Hepatocyte (in vitro differentiated cells): ENCODE data around the gene NHSL1. TPM values are rescaled to one million over a fixed set of nuclear protein-coding genes. Genes with fewer than 3 reads are reported as not detected.

ENCODE experiments used
- DNase-seq: peaks from one replicate; pipeline ENCODE4 v3.0.0-alpha.2; 2016; ENCODE audit warnings: low spot score
- H2AFZ ChIP-seq: fragments of 200-600 bp; sonication (generic); 2 replicates; pipeline ENCODE4 v1.6.0; 2016; ENCODE audit warnings: antibody characterized with exemption, mild to moderate bottlenecking
- H3K27ac ChIP-seq: fragments of 200-600 bp; sonication (generic); 2 replicates; pipeline ENCODE4 v1.5.1; 2016; ENCODE audit warnings: mild to moderate bottlenecking
- H3K27me3 ChIP-seq: fragments of 200-600 bp; sonication (generic); 2 replicates; pipeline ENCODE4 v1.6.1; 2016
- H3K36me3 ChIP-seq: fragments of 200-600 bp; sonication (generic); replicated peaks from 2 replicates; pipeline ENCODE4 v1.5.1; 2016; ENCODE audit warnings: low read depth; ENCODE audit not compliant: insufficient read depth
- H3K4me1 ChIP-seq: fragments of 200-600 bp; sonication (generic); 2 replicates; pipeline ENCODE4 v1.5.1; 2016; ENCODE audit warnings: mild to moderate bottlenecking, moderate library complexity; ENCODE audit not compliant: insufficient read depth
- H3K4me2 ChIP-seq: fragments of 200-600 bp; sonication (generic); 2 replicates; pipeline ENCODE4 v1.6.0; 2016
- H3K4me3 ChIP-seq: fragments of 200-600 bp; sonication (generic); 2 replicates; pipeline ENCODE4 v1.5.1; 2016; ENCODE audit warnings: mild to moderate bottlenecking
- H3K79me2 ChIP-seq: fragments of 200-600 bp; sonication (generic); 2 replicates; pipeline ENCODE4 v1.6.0; 2017; ENCODE audit warnings: mild to moderate bottlenecking
- H3K9me2 ChIP-seq: fragments of 200-600 bp; sonication (generic); replicated peaks from 2 replicates; pipeline ENCODE4 v1.6.0; 2017; ENCODE audit warnings: mild to moderate bottlenecking; ENCODE audit not compliant: insufficient read depth
- H3K9me3 ChIP-seq: fragments of 200-600 bp; sonication (generic); 2 replicates; pipeline ENCODE4 v1.5.1; 2016; ENCODE audit warnings: low read depth, mild to moderate bottlenecking
- H4K20me1 ChIP-seq: fragments of 200-600 bp; sonication (generic); 2 replicates; pipeline ENCODE4 v1.6.0; 2016; ENCODE audit warnings: mild to moderate bottlenecking; ENCODE audit not compliant: insufficient read depth, poor library complexity, severe bottlenecking
- CTCF ChIP-seq: fragments of 200-600 bp; sonication (generic); IDR thresholded peaks from 2 replicates; pipeline ENCODE4 v1.5.1; 2016; ENCODE audit warnings: antibody characterized with exemption, mild to moderate bottlenecking; ENCODE audit not compliant: poor library complexity
- EZH2 ChIP-seq: fragments of 200-600 bp; sonication (generic); IDR thresholded peaks from 2 replicates; pipeline ENCODE4 v1.6.1; 2016; ENCODE audit warnings: antibody characterized with exemption, mild to moderate bottlenecking, borderline replicate concordance
- EZH2phosphoT487 ChIP-seq: fragments of 200-600 bp; sonication (generic); IDR thresholded peaks from one replicate; pipeline ENCODE4 v1.6.1; 2018; ENCODE audit warnings: antibody characterized with exemption, mild to moderate bottlenecking, low read depth, moderate library complexity; ENCODE audit not compliant: unreplicated experiment, severe bottlenecking
- WGBS: methylation state at CpG from one replicate; pipeline ENCODE4 v1.1.6; 2016; ENCODE audit warnings: low lambda C conversion rate; ENCODE audit errors: missing lambda C conversion rate; 5-methylcytosine and 5-hydroxymethylcytosine counted together
- polyA plus RNA-seq: library from polyadenylated mRNA; unstranded; fragments of >200 nt; fragmentation: Nextera tagmentation; extraction: Ambion mirVana; gene quantifications from 2 replicates; pipeline ENCODE4 v1.2.1, GENCODE V29; 2016
- total RNA-seq: library from RNA; depleted of rRNA; stranded (reverse); fragments of >200 nt; gene quantifications from 2 replicates; pipeline ENCODE4 v1.2.3, GENCODE V29; 2014

NHSL1 gene
- total and polyA plus RNA-seq, 2 experiments from 2014 or later = 39.0 to 58.0 TPM

- Histone ChIP-seq H3K9me3 (no peaks in the 10 kb centered on the region), H3K79me2 (peaks cover 61% of the 10 kb centered on the region), H4K20me1 (peaks cover 5% of the 10 kb centered on the region), H3K4me2 (no peak overlapping the region), H3K36me3 (no peaks in the 10 kb centered on the region), H3K9me2 (no peaks in the 10 kb centered on the region), H2AFZ (no peak overlapping the region), H3K4me1 (no peaks in the 10 kb centered on the region), H3K27ac (no peak overlapping the region), H3K27me3 (no peaks in the 10 kb centered on the region), H3K4me3 (no peak overlapping the region)
- 90% methylated on average over 3 of the region's 3 CpGs for WGBS
- no peak for TF ChIP-seq EZH2phosphoT487
- TF ChIP-seq EZH2 = no peak
- no peak for TF ChIP-seq CTCF
- DNase-seq = no peak
Observed at GRCh38 chr6:138450445-138450844, 48.8 kb downstream of the NHSL1 start.

- H2AFZ ChIP-seq = no peak overlapping the region
- H3K27me3 ChIP-seq = no peaks in the 10 kb centered on the region
- no peaks in the 10 kb centered on the region for H3K9me3 ChIP-seq
- no peaks in the 10 kb centered on the region for H3K36me3 ChIP-seq
- H3K4me2 ChIP-seq = no peak overlapping the region
- no peak for TF ChIP-seq EZH2
- TF ChIP-seq EZH2phosphoT487 = no peak
- no peak for TF ChIP-seq CTCF
- WGBS = 96% methylated on average over 6 of the region's 6 CpGs
- no peak overlapping the region for H3K4me3 ChIP-seq
- no peaks in the 10 kb centered on the region for H3K9me2 ChIP-seq
- H4K20me1 ChIP-seq = peaks cover 5% of the 10 kb centered on the region
- H3K79me2 ChIP-seq = peaks cover 40% of the 10 kb centered on the region
- H3K4me1 ChIP-seq = no peaks in the 10 kb centered on the region
- H3K27ac ChIP-seq = no peak overlapping the region
- DNase-seq = no peak
Observed at GRCh38 chr6:138446821-138447220, 52.5 kb downstream of the NHSL1 start.

GRCh38 chr6:138443979-138444378, 55.3 kb downstream of the NHSL1 start:
- TF ChIP-seq CTCF (no peak), EZH2 (no peak)
- no peaks in the 10 kb centered on the region for H3K9me2 ChIP-seq
- no peak for DNase-seq
- H3K4me3 ChIP-seq = no peak overlapping the region
- H4K20me1 ChIP-seq = no peaks in the 10 kb centered on the region
- H3K36me3 ChIP-seq = no peaks in the 10 kb centered on the region
- no peaks in the 10 kb centered on the region for H3K4me1 ChIP-seq
- H3K9me3 ChIP-seq = no peaks in the 10 kb centered on the region
- no peaks in the 10 kb centered on the region for H3K27me3 ChIP-seq
- H3K27ac ChIP-seq = no peak overlapping the region
- peaks cover 14% of the 10 kb centered on the region for H3K79me2 ChIP-seq
- no peak overlapping the region for H2AFZ ChIP-seq
- H3K4me2 ChIP-seq = no peak overlapping the region

GRCh38 chr6:138442663-138443062, 56.6 kb downstream of the NHSL1 start:
- peaks cover 5% of the 10 kb centered on the region for H3K79me2 ChIP-seq
- H3K27me3 ChIP-seq = no peaks in the 10 kb centered on the region
- no peaks in the 10 kb centered on the region for H4K20me1 ChIP-seq
- H3K36me3 ChIP-seq = no peaks in the 10 kb centered on the region
- H3K9me3 ChIP-seq = no peaks in the 10 kb centered on the region
- TF ChIP-seq EZH2 = no peak
- TF ChIP-seq CTCF = no peak
- TF ChIP-seq EZH2phosphoT487 = no peak
- no peak for DNase-seq
- no peak overlapping the region for H3K4me3 ChIP-seq
- H3K27ac ChIP-seq = no peak overlapping the region
- no peaks in the 10 kb centered on the region for H3K4me1 ChIP-seq
- H2AFZ ChIP-seq = no peak overlapping the region
- 98% methylated on average over 2 of the region's 2 CpGs for WGBS
- no peak overlapping the region for H3K4me2 ChIP-seq
- H3K9me2 ChIP-seq = no peaks in the 10 kb centered on the region
